Right ventricle myocardium inferior (tissue), 1 donor: ENCODE results near the gene NAMPT. TPM values are rescaled to one million over a fixed set of nuclear protein-coding genes. Genes with fewer than 3 reads are reported as not detected.
"Not testable (repeated sequence)": the region's sequence is repeated elsewhere in the genome, so short reads cannot be mapped to it uniquely, and the experiment has no call there.

ENCODE experiments used
- ATAC-seq: fragments of 200-7000 bp; cut with Tn5 transposase; one replicate; pipeline ENCODE4 v1.9.1; 2020; ENCODE audit warnings: mild to moderate bottlenecking, moderate library complexity
- DNase-seq: peaks from one replicate; pipeline ENCODE4 v3.0.0; 2021; ENCODE audit errors: missing footprints
- intact Hi-C: fragments of 100-400 bp; cut with DNase I; formaldehyde crosslinking; loops from one replicate; pipeline ENCODE4 v1.11.0; 2022
- long read RNA-seq: library from polyadenylated mRNA; unstranded; transcript quantifications from one replicate; pipeline ENCODE4 v2.0.0, GENCODE V29; 2021
- total RNA-seq: library from RNA; stranded (reverse); fragmentation: NEBNext Ultra II Directional; extraction: Animal tissue kit (Norgen Biotek cat#: 25700); gene quantifications from one replicate; pipeline ENCODE4 v1.2.1, GENCODE V29; 2021
- donor health status: DM: no; HTN: yes; CAD: no; lungs with severe emphysema.

The NAMPT gene
- 219 TPM for total RNA-seq
- long read RNA-seq, full-length matches to known transcripts: 73 of 90 reads
- long read RNA-seq, partial matches to known transcripts: 1 of 90 reads
- long read RNA-seq, other reads (novel, unspliced or antisense): 16 of 90 reads

DNA sequence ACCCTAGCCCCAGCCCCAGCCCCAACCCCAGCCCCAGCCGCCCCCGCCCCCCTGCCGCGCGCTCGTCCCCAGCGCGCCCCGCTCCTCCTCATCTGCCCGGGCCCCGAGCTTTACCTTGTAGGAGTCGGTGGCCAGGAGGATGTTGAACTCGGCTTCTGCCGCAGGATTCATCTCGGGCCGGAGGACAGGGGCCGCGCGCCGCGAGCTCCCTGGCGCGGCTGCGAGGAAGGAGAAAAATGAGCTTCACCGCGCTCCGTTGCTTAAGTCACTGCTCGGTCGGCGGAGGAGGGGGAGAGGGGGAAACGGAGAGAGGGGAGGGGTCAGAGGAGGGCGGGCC is at the start of gene NAMPT:
TSS of gene NAMPT (minus strand) at position 270 of the 337 bp plus-strand sequence. CDS start at position 171, 99 bp downstream.
- DNase-seq (no peak), ATAC-seq (peak; percentile 1)
- intact Hi-C loops: loop anchor here (2.0 to 10.0 kb wide), 6 partner anchors 68 to 220 kb away; no protein-coding TSS in a partner anchor

DNA sequence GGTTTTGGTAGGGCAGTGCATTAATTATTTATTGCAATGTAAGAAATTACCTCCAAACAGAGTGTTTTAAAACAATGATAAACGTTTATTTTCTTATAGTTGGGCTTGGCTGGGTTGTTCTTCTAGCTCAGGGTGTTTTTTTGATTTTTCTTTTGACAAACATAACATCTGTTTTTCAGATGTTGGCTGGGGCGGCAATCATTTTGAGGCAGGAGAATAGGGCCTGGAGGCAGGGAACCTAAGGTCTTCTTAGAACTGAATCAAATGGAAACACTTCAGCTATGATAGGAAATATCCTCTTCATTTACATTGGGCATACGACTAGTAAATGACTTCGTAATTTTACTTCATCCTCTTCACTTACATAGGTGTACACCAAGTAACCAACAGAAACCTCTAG is 47.4 kb upstream of the NAMPT start:
- ATAC-seq (no peak), DNase-seq (no peak)
- intact Hi-C loops: no loop called here

GRCh38 chr7:106331441-106332175 is 46.8 kb upstream of the NAMPT start:
- intact Hi-C loops: no loop called here
- DNase-seq (no peak), ATAC-seq (no peak)

- ATAC-seq (no peak), DNase-seq (no peak)
- intact Hi-C loops: no loop called here
Measured at GRCh38 chr7:106329971-106330733, 45.4 kb upstream of the NAMPT start.

GRCh38 chr7:106329408-106329807 is 44.6 kb upstream of the NAMPT start:
- ATAC-seq (no peak), DNase-seq (no peak)
- intact Hi-C loops: no loop called here

GRCh38 chr7:106327538-106328481 is 43.0 kb upstream of the NAMPT start:
- ATAC-seq (no peak), DNase-seq (no peak)
- intact Hi-C loops: no loop called here

DNA sequence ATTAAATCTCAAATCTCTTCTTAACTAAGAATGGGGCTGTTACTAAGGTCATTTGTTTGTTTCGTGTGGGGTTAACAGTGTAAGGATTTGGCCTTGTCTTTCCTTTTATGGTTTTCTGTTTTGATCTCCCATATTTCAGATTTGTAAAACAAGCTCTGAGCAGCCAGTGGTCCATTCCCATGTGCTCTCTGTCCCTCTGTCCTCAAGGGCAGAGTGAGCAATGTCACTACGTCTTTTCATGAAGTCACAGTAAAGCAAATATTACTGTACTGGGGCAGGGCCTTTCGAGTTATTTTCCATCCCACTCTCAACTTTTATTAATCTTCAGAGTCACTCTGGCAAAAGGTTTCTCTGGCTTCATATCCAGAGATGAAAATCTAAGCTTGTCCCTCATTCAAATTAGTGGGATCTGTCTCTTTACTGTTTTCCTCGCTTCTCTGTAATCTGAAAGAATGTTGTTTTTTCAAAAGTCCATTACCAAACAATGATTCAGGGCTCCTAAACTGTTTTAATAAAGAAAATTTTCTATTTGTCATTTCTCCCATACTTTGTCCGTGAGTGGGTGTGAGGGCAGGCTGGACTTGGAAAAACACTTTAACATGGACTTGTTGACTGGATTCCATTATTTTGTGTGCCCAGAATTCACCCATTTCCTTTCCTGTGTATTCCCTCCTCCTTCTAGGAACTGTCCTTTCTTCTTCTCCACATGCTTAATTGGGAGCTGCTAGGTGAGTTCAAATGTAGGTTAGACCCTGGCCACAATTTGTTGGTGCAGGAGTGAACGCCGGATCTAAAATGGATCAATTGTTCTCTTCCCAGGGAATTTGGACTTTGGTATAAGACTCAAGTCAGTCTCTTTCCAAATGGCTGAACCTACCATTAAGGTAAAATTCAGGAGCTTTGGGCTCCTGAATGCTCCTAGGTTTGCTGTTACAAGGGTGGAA is 42.1 kb upstream of the NAMPT start:
- intact Hi-C loops: no loop called here
- ATAC-seq (no peak), DNase-seq (no peak)

DNA sequence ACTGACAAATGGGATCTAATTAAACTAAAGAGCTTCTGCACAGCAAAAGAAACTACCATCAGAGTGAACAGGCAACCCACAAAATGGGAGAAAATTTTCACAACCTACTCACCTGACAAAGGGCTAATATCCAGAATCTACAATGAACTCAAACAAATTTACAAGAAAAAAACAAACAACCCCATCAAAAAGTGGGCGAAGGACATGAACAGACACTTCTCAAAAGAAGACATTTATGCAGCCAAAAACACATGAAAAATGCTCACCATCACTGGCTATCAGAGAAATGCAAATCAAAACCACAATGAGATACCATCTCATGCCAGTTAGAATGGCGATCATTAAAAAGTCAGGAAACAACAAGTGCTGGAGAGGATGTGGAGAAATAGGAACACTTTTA is 39.7 kb upstream of the NAMPT start:
- ATAC-seq, intact Hi-C loops: not testable (repeated sequence)

GRCh38 chr7:106320254-106320770 is 35.5 kb upstream of the NAMPT start:
- intact Hi-C loops, ATAC-seq, DNase-seq: not testable (repeated sequence)

More for the DNA sequence above, 39.7 kb upstream of the NAMPT start:
- DNase-seq: not testable (repeated sequence)

GRCh38 chr7:106318482-106318881 is 33.7 kb upstream of the NAMPT start:
- intact Hi-C loops: no loop called here
- ATAC-seq (no peak), DNase-seq (no peak)

GRCh38 chr7:106317971-106318370 is 33.2 kb upstream of the NAMPT start:
- ATAC-seq (no peak), DNase-seq (no peak)
- intact Hi-C loops: no loop called here

DNA sequence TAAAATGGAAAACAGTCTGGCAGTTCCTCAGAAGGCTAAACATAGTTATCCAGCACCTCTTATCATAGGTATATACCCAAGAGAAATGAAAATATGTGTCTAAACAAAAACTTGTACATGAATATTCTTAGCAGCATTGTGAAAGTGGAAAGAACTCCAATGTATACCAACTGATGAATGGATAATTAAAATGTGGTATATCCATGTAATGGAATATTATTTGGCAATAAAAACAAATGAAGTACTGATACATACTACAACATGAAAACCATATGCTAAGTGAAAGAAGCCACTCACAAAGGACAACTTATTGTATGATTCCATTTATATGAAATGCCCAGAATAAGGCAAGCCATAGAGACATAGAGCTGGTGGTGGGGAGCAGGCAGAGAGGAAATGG is 32.2 kb upstream of the NAMPT start:
- DNase-seq (no peak), ATAC-seq (no peak)
- intact Hi-C loops: no loop called here

GRCh38 chr7:106314875-106315274 is 30.1 kb upstream of the NAMPT start:
- ATAC-seq: no peak
- DNase-seq: no peak
- intact Hi-C loops: no loop called here

DNA sequence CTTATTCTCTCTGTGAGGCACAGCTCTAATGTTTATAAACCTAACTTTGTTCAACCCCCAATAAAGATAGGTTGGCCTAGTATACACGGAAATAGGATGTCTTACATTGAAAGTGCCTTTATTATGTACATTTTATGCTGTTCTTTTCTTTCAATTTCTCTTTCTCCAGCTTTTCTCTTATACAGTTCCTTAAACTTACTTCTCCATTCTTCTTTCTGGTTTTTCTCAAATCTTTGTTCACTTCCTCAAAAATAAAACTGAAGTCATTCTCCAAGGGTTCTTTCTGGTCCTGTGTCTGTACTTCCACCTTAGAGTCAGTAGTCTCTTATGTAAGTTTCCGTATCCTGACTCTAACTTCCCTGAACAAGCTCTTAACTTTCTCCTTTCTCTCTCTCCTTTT is 29.2 kb upstream of the NAMPT start:
- intact Hi-C loops: no loop called here
- ATAC-seq (peak; percentile 31), DNase-seq (no peak)

DNA sequence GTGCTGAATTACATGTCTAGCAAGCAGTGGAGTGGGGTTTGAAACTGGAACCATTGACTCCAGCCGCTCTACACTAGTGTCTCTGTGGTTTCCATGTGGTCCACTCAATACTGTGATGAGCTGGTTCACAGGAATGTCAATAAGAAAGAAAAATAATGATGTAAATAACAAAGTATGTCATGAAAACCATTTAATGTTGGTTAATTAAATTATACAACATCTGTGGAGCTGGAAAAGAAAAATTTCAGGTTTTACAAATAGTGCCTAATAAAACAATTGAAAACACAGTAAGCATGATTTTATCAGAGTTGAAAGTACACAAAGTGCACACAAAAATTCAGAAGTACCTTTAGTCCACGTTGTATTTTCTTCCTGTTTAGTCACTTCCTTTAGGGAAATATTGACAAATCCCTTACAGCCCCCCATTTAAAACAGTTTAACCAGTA is 28.7 kb upstream of the NAMPT start:
- intact Hi-C loops: no loop called here
- DNase-seq (no peak), ATAC-seq (no peak)

DNA sequence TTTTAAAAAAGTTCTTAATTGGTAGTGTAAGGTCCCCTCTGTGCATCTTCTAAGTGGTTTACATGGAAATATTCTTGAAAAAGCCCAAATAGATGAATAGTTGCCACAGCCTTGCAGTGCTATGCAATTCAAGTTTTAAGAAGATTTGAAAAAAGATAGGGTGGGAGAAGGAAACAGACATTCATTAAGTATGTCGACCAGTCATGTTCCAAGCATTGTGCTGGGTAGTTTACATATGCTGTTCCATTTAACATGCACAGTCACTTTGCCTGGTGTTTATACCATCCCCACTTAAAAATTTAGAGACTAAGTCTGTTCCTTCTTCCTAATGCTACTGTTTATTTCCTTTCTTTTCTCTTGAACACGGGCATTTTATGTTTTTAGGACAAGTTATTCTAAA is 28.1 kb upstream of the NAMPT start:
- DNase-seq (no peak), ATAC-seq (no peak)
- intact Hi-C loops: no loop called here

GRCh38 chr7:106312099-106312871 is 27.5 kb upstream of the NAMPT start:
- ATAC-seq (no peak), DNase-seq (no peak)
- intact Hi-C loops: no loop called here
